ENCODE measurements around the gene YWHAH. TPM values are rescaled to one million over a fixed set of nuclear protein-coding genes. Genes with fewer than 3 reads are reported as not detected.

Gene YWHAH
- total RNA-seq, 2 experiments from 2014 or later: 113 to 145 TPM

- no peak for DNase-seq (ENCODE audit: low spot score)
- H3K9me2 ChIP-seq (ENCODE audit: insufficient read depth, low read length): no peaks in the 10 kb centered on the region
- no peaks in the 10 kb centered on the region for H4K20me1 ChIP-seq (ENCODE audit: insufficient read depth, low read length)
- ChIA-PET CTCF (ENCODE audit: unreplicated experiment) (no interaction called here), POLR2A (interaction anchor here (1.2 kb wide), 1 partner anchor 14 kb away, joined by 3 read pairs; no protein-coding TSS in a partner anchor)
- intact Hi-C loops (cut with micrococcal nuclease; ENCODE audit: unreplicated experiment): no loop called here
- no peak overlapping the region for H3K27ac ChIP-seq (ENCODE audit: low read depth, low read length, poor library complexity, severe bottlenecking)
- BruUV-seq (replicated peaks): no TSS peak
- H3K36me3 ChIP-seq (ENCODE audit: insufficient read depth, low read length): no peaks in the 10 kb centered on the region
- no peaks in the 10 kb centered on the region for H3K4me1 ChIP-seq (ENCODE audit: insufficient read depth, low read length, poor library complexity, severe bottlenecking)
- no peak overlapping the region for H3K4me2 ChIP-seq (ENCODE audit: low read length)
- TF ChIP-seq CTCF (conservative IDR thresholded peaks at IDR 0.05; ENCODE audit: low read length) (no peak), EZH2phosphoT487 (IDR thresholded peaks at IDR 0.05; ENCODE audit: borderline replicate concordance, low read depth, low read length) (no peak)
- no peaks in the 10 kb centered on the region for H3K79me2 ChIP-seq (ENCODE audit: insufficient read depth, low read depth, low read length)
- no peak overlapping the region for H2AFZ ChIP-seq (ENCODE audit: low read length)
- H3K9me3 ChIP-seq (ENCODE audit: low read length): no peaks in the 10 kb centered on the region
- no peak overlapping the region for H3K4me3 ChIP-seq (ENCODE audit: low read depth, low read length, poor library complexity, severe bottlenecking)
These were observed 10.4 kb upstream of the YWHAH start for GRCh38 chr22:31933816-31934482.

GRCh38 chr22:31935961-31936635 is 8.2 kb upstream of the YWHAH start:
- ChIA-PET CTCF (ENCODE audit: unreplicated experiment) (no interaction called here), POLR2A (no interaction called here)
- H2AFZ ChIP-seq (ENCODE audit: low read length): no peak overlapping the region

More at GRCh38 chr22:31935961-31936635, 8.2 kb upstream of the YWHAH start:
- Histone ChIP-seq H3K4me2 (ENCODE audit: low read length) (no peak overlapping the region), H4K20me1 (ENCODE audit: insufficient read depth, low read length) (no peaks in the 10 kb centered on the region), H3K9me2 (ENCODE audit: insufficient read depth, low read length) (no peaks in the 10 kb centered on the region), H3K36me3 (ENCODE audit: insufficient read depth, low read length) (no peaks in the 10 kb centered on the region), H3K79me2 (ENCODE audit: insufficient read depth, low read depth, low read length) (no peaks in the 10 kb centered on the region), H3K4me3 (ENCODE audit: low read depth, low read length, poor library complexity, severe bottlenecking) (no peak overlapping the region), H3K9me3 (ENCODE audit: low read length) (no peaks in the 10 kb centered on the region), H3K27ac (ENCODE audit: low read depth, low read length, poor library complexity, severe bottlenecking) (no peak overlapping the region), H3K4me1 (ENCODE audit: insufficient read depth, low read length, poor library complexity, severe bottlenecking) (no peaks in the 10 kb centered on the region)
- TF ChIP-seq EZH2phosphoT487 (IDR thresholded peaks at IDR 0.05; ENCODE audit: borderline replicate concordance, low read depth, low read length): no peak
- no peak for TF ChIP-seq CTCF (conservative IDR thresholded peaks at IDR 0.05; ENCODE audit: low read length)
- BruUV-seq (replicated peaks): no TSS peak
- intact Hi-C loops (cut with micrococcal nuclease; ENCODE audit: unreplicated experiment): no loop called here
- no peak for DNase-seq (ENCODE audit: low spot score)
